GM10266 (cell line): ENCODE measurements around the gene STRIP2.

Experiments
- DNase-seq: peaks from one replicate; pipeline ENCODE4 v3.0.0; 2012; ENCODE audit errors: extremely low spot score
- TF ChIP-seq, protein P1 (sequence below): IDR thresholded peaks from 2 replicates; pipeline ENCODE4 v1.5.1; 2012; ENCODE audit warnings: mild to moderate bottlenecking, low read depth; ENCODE audit not compliant: control insufficient read depth, insufficient read depth; ENCODE audit errors: missing control alignments

Gene STRIP2

DNA sequence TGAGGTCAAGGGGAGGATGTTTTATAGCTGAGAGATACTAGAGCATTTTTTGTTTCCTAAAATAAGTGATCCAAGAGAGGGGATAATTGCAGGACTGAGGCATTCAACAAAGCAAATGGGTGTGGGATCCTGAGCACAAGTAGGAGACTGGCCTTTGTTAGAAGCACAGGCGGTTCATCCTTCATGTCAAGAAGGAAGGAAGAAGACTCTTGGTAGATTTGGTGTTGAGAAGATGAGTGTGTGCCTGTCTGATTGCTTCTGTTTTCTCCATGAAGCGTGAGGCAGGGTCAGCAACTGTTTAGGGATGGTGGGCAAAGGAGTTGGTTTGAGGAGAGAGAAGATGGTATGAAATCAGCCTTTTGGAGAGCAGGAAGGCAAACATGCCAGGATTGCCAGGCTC is 27.6 kb downstream of the STRIP2 start:
- DNase-seq: no peak
- TF ChIP-seq, protein P1, sequence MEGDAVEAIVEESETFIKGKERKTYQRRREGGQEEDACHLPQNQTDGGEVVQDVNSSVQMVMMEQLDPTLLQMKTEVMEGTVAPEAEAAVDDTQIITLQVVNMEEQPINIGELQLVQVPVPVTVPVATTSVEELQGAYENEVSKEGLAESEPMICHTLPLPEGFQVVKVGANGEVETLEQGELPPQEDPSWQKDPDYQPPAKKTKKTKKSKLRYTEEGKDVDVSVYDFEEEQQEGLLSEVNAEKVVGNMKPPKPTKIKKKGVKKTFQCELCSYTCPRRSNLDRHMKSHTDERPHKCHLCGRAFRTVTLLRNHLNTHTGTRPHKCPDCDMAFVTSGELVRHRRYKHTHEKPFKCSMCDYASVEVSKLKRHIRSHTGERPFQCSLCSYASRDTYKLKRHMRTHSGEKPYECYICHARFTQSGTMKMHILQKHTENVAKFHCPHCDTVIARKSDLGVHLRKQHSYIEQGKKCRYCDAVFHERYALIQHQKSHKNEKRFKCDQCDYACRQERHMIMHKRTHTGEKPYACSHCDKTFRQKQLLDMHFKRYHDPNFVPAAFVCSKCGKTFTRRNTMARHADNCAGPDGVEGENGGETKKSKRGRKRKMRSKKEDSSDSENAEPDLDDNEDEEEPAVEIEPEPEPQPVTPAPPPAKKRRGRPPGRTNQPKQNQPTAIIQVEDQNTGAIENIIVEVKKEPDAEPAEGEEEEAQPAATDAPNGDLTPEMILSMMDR: no peak

DNA sequence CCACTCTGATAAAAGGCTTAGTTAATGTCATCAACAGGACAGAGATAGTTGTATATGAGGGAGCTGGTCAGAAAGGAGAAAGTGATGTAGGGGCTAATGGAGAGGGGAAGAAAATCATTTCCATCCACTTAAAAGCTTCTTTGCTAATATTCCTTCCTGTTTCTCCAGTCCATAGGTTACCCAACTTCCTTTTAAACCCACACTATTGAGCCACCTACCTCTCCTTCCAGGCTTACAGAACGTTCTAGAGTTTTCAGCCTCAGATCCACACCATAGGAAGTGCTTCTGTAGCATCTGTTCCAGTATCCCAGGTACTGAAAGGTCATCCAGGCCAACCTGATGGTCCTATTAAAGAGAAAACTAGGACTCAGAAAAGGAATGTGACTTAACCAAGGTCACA is 28.2 kb downstream of the STRIP2 start:
- TF ChIP-seq, protein P1: no peak
- DNase-seq: no peak

DNA sequence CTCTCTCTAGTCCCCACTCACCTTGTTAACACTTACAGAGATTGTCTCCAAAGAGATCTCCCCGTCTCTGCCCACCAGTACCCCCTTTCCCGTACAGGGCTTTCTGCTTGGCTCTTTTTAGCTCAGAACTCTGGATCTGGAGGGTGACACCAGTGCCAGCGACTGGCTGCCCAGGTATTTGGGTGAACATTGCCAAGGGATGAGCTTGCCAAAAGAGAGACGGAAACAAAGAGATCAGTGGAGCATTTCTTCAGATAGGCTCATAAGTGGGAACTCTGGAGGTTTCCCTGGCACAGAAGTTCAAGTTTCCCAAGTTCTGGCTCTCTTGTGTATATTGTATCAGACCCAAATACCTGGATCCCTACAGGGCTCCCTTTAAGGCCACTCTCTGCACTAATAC is 30.0 kb downstream of the STRIP2 start:
- no peak for DNase-seq
- TF ChIP-seq, protein P1: no peak

DNA sequence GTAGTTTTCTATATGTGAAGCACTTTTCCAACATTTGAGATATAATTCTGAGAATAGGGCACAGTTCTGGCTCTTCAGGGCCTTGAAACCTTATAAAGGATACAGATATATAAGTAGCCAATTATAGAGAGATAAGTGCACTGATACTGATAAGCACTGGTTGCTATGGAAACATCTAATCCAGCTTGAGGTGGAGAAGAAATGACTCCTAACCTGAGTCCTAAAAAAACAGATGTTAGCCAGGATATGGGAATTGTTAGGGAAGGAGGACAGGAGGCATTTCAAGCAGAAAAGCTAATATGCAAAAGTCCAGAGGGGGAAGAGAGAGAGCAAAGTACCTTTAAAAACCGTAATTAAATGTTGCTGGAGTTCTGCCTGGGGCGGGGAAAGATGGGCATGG is 30.8 kb downstream of the STRIP2 start:
- no peak for DNase-seq
- TF ChIP-seq, protein P1: no peak

DNA sequence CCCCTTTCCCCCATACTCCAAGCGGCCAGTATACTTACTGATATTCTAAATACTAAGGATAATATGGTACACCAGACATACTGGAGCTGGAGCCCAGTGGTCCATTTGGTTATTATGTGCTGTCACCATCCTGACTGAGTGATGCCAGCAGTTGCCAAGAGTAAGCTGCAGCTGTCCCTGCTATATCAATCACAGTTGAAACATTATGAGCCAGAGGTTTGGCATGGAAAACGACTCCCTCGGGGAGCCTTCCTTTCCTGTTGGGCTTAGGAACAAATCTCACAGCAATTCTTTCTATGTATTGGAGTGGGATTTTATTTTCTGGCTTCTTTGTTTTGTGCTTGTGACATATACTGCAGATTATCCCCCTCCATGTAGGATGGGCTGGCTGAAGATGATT is 32.6 kb downstream of the STRIP2 start:
- TF ChIP-seq, protein P1: no peak
- no peak for DNase-seq

DNA sequence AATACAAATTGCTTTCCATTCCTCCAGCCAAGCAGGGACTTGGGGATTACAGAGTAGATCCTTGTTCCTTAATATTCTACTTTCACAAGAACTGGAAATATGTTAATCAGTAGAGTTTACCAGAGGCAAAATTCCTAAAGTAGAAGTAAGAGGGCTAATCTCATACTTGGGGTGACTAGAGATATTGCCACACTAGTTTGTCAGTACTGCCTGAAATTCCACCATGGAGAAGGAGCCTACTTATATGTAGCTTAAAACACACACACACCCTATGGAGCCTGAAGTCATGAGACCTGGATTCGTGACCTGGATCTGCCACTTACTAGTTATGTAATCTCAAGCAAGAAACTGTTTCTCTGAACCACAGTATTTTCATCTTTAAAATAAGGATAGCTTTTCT is 33.9 kb downstream of the STRIP2 start:
- TF ChIP-seq, protein P1: no peak
- DNase-seq: no peak

DNA sequence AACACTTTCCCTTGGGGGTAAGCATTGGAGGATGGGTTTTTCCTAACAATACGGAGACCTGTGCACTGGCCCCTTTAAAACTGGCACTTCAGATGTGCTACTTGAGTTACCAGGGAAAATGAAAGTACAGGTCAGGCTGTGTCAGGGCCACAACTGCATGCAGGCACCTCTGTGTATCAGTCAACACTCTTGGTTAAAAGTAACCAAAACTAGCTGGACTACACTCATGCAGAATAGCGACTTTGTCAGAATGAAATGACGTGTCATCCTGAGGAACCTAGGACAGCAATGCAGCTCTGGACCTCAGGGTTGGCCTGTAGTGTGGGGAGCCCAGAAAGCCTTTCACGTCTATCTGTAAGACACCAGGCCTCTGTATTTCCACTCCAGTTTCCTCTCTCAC is 34.3 kb downstream of the STRIP2 start:
- DNase-seq: peak; percentile 51
- TF ChIP-seq, protein P1: no peak
